NCI-H510A treated with DMSO at 0.1 percent for 48 hours (cell line): Measurements from ENCODE around the gene LRP3.

Experiments
- DNase-seq: peaks from one replicate; lab custom pipeline; 2025; lab: John Stamatoyannopoulos, UW

Gene LRP3

GRCh38 chr19:33254245-33254824 is 60.2 kb downstream of the LRP3 start:
- no peak for DNase-seq

- DNase-seq: no peak
Measured at GRCh38 chr19:33255781-33256180, 61.7 kb downstream of the LRP3 start.

GRCh38 chr19:33256261-33256660 is 62.1 kb downstream of the LRP3 start:
- DNase-seq: no peak

- DNase-seq: no peak
Measured at GRCh38 chr19:33257828-33258227, 63.7 kb downstream of the LRP3 start.
